ENCODE measurements around the gene KIF24.

DNA sequence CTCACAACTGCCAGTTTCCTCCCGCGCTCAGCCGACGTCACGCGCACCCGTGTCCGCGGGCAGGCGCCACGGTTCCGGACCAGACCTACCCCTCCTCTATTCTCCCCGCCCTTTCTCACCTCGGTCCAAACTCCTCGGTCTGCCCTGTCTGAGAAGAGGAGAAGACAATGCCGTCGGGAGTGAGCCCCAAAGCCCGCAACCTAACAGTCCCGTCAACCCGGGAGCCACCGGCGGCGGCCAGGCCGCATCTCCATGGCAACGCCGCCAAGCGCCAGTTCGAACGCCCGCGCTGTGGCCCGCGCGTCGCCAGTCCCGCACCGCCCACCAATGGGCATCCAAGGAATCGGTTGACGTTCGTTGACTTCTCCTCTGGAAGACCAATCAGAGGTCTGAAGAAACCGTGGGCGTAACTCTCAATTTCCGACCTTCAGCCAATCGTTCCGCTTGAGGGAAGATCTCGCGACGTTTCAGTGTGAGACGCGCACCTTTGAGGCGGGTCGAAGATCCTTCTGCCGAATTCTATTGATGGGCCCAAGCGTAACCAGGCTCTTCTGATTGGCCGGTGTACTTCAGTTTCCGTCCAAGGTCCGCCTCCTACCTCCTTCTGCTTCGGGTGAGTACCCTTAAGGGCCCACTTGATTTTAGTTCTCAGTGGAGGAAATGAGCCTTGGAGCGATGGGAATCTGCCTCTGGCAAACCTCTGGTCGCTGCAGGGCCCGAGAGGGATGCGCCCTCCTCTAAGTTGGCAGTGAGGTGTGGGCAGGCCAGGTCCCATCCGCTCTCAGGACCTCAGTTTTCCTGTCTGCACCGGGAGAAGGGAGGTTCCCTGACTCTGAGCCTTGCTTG is at the start of gene KIF24, which contains the start of gene NUDT2:
- TF ChIP-seq, protein P1, sequence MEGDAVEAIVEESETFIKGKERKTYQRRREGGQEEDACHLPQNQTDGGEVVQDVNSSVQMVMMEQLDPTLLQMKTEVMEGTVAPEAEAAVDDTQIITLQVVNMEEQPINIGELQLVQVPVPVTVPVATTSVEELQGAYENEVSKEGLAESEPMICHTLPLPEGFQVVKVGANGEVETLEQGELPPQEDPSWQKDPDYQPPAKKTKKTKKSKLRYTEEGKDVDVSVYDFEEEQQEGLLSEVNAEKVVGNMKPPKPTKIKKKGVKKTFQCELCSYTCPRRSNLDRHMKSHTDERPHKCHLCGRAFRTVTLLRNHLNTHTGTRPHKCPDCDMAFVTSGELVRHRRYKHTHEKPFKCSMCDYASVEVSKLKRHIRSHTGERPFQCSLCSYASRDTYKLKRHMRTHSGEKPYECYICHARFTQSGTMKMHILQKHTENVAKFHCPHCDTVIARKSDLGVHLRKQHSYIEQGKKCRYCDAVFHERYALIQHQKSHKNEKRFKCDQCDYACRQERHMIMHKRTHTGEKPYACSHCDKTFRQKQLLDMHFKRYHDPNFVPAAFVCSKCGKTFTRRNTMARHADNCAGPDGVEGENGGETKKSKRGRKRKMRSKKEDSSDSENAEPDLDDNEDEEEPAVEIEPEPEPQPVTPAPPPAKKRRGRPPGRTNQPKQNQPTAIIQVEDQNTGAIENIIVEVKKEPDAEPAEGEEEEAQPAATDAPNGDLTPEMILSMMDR (conservative IDR thresholded peaks at IDR 0.05; ENCODE audit: low read length) = no peak
- TF ChIP-seq EZH2phosphoT487 (IDR thresholded peaks at IDR 0.05; ENCODE audit: borderline replicate concordance, low read depth, low read length) = no peak

All from OCI-LY7 (cell line).